Measurements from ENCODE around the gene MXD4. TPM values are rescaled to one million over a fixed set of nuclear protein-coding genes. Genes with fewer than 3 reads are reported as not detected.

MXD4 gene
- total and polyA plus RNA-seq, 2 experiments from 2014 or later, result 6.9 to 19.9 TPM

DNA sequence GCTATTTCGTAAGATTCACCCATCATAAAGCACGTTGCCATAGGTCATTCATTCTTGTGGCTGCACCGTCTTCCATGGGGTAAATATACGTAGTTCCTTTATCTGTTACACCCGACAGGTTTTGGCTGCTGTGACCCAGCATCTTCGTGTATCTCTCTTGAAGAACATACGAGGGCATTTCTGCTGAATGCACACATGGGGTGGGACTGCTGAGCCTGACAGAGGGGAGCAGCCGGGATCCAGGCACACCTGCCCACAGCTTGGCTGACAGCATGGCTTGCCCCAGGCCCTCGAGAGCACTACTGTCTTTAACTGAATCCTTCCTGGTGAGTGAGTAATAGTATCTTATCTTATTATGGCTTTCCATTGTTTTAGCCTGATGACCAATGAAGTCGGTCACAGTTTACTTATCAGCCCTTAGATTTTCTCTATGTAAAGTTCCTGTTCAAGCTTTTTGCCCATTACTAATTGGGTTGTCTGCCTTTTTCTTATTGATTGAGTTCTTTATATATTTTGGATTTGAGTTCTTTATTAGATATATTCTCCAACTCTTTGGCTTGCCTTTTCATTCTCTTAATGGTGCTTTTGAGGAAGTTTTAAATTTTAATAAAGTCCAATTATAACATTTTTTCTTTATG lies 45.0 kb upstream of the MXD4 start:
- peaks cover 6% of the 10 kb centered on the region; the same call in 2 of the 3 replicates for H3K36me3 Mint-ChIP-seq (ENCODE audit: low read depth)

More for the DNA sequence above, 45.0 kb upstream of the MXD4 start:
- Histone ChIP-seq H3K9me2 (ENCODE audit: insufficient read depth) (no peaks in the 10 kb centered on the region), H3K27ac (ENCODE audit: low read depth) (no peak overlapping the region), H3K27me3 (ENCODE audit: insufficient read depth) (no peaks in the 10 kb centered on the region), H2AFZ (no peak overlapping the region), H3K4me2 (no peak overlapping the region), H3K4me3 (no peak overlapping the region), H3K4me1 (ENCODE audit: insufficient read depth) (no peaks in the 10 kb centered on the region), H3K79me2 (replicated peaks; ENCODE audit: insufficient read depth) (no peaks in the 10 kb centered on the region), H3F3A (replicated peaks; ENCODE audit: low read depth) (no peaks in the 10 kb centered on the region), H4K20me1 (replicated peaks; ENCODE audit: insufficient read depth) (no peaks in the 10 kb centered on the region), H3K36me3 (ENCODE audit: insufficient read depth) (no peaks in the 10 kb centered on the region)
- ATAC-seq (no peak), DNase-seq (ENCODE audit: low spot score) (no peak)
- Mint-ChIP-seq H3K4me3 (no peak overlapping the region), H3K9me3 (peaks cover 18% of the 10 kb centered on the region), H3K4me1 (no peaks in the 10 kb centered on the region; the same call in 2 of the 3 replicates), H3K27me3 (ENCODE audit: insufficient read depth, low read depth, poor library complexity) (peaks cover 4% of the 10 kb centered on the region), H3K27ac (no peak overlapping the region)
- TF ChIP-seq CREB1 (CRISPR knock-in tag; IDR thresholded peaks at IDR 0.05; ENCODE audit: low read depth), result no peak
- no peak for TF ChIP-seq EZH2 (IDR thresholded peaks at IDR 0.05; ENCODE audit: low read depth, unreplicated experiment)
- TF ChIP-seq ETS1 (IDR thresholded peaks at IDR 0.05), result no peak
- no peak for TF ChIP-seq NANOG (IDR thresholded peaks at IDR 0.05; ENCODE audit: borderline replicate concordance)
- TF ChIP-seq JUNB (IDR thresholded peaks at IDR 0.05; ENCODE audit: unreplicated experiment), result no peak
- TF ChIP-seq REST (IDR thresholded peaks at IDR 0.05; ENCODE audit: unreplicated experiment), result no peak
- TF ChIP-seq CTCF (conservative IDR thresholded peaks at IDR 0.05; ENCODE audit: low read depth in 2 of 2), result no peak
- no peak for TF ChIP-seq EZH2phosphoT487 (IDR thresholded peaks at IDR 0.05; ENCODE audit: unreplicated experiment)
- TF ChIP-seq ZNF331 (CRISPR knock-in tag; IDR thresholded peaks at IDR 0.05; ENCODE audit: low read depth), result no peak
